GM12874 (cell line): ENCODE results near the gene ANKRD33.

Experiments used
- TF ChIP-seq, protein P1 (sequence below): IDR thresholded peaks from 2 replicates; pipeline ENCODE4 v1.5.1; 2011; ENCODE audit warnings: low read depth, mild to moderate bottlenecking, control low read depth, low read length, moderate library complexity; ENCODE audit not compliant: insufficient read depth

ANKRD33 gene

DNA sequence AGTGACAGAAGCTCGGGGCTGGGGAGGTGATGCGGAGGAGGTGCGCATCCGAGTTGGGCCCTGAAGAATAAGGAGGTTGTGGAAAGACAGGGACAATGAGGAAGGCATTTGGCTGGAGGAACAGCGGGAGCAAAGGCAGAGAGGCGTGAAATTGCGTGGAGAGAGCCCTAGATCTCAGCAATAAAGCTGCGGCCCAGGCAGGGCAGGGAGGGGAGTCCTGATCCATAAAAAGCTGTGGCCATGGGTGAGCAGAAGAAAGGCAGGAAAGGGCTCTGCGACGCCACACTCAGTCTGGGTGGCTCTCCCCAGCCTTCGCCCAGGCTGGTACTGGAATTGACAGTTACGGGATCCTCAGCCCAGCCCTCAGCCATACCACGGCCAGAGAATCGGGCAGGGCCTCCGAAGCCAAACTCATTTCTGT, 41.6 kb upstream of the ANKRD33 start:
- TF ChIP-seq, protein P1, sequence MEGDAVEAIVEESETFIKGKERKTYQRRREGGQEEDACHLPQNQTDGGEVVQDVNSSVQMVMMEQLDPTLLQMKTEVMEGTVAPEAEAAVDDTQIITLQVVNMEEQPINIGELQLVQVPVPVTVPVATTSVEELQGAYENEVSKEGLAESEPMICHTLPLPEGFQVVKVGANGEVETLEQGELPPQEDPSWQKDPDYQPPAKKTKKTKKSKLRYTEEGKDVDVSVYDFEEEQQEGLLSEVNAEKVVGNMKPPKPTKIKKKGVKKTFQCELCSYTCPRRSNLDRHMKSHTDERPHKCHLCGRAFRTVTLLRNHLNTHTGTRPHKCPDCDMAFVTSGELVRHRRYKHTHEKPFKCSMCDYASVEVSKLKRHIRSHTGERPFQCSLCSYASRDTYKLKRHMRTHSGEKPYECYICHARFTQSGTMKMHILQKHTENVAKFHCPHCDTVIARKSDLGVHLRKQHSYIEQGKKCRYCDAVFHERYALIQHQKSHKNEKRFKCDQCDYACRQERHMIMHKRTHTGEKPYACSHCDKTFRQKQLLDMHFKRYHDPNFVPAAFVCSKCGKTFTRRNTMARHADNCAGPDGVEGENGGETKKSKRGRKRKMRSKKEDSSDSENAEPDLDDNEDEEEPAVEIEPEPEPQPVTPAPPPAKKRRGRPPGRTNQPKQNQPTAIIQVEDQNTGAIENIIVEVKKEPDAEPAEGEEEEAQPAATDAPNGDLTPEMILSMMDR: no peak

- TF ChIP-seq, protein P1: no peak
Observed at GRCh38 chr12:51846911-51847642, 40.8 kb upstream of the ANKRD33 start.

DNA sequence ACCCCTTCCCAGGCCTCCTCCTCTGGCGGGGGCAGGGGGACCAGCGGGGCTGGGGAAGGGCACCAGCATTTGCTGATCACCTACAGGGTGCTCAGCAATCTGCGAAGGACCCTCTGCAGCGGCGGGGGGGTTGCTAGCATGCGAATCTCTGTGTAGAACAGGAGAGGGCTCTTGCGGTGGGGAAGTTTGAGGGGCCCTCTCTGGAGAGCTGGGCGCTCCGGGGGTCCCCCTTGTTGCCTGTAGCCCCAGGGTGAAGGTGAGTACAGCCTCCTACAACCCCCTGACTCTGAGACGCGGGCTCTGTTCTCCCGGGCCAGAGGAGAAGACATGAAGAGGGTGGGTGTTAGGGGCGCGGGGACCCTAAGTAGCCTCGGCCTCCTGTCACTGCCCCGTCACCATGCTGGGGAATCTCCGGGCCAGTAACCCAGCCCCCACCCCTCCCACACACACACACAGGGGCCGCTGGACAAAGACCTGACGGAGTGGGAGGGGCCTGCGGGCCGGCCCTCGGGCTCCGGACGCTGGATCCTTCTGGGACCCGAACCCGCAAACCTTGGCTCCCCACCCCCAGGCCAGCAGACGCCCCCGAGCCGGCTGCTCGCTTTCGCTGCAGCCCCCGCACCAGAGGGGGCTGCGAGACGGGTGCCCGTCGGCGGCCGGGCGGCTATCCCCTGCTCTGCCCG, 40.1 kb upstream of the ANKRD33 start:
- TF ChIP-seq, protein P1: no peak

DNA sequence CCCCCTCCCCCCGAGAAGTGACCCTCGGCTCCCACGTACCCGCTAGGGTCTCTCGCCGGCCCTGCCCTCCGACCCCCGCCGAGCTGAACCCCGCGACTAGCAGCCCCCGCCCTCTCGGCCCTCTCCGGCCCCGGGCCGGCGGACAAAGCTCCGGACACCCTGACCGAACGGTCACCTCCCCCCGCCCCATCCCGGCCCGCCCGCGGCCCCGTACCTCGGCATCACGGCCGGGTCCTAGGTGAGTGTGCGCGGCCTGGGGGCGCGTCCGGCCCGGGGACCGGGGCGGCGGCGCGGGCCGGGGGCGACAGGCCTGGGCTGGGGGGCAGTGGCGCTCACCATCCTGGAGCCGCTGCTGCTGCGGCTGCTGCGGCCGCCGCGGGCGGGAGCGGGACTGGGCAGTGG, 39.6 kb upstream of the ANKRD33 start, which contains the start of gene FIGNL2:
Gene FIGNL2 (minus strand): TSS at position 393 of the 402 bp plus-strand sequence. CDS start 26,305 bp downstream, outside the sequence.
- TF ChIP-seq, protein P1: no peak

DNA sequence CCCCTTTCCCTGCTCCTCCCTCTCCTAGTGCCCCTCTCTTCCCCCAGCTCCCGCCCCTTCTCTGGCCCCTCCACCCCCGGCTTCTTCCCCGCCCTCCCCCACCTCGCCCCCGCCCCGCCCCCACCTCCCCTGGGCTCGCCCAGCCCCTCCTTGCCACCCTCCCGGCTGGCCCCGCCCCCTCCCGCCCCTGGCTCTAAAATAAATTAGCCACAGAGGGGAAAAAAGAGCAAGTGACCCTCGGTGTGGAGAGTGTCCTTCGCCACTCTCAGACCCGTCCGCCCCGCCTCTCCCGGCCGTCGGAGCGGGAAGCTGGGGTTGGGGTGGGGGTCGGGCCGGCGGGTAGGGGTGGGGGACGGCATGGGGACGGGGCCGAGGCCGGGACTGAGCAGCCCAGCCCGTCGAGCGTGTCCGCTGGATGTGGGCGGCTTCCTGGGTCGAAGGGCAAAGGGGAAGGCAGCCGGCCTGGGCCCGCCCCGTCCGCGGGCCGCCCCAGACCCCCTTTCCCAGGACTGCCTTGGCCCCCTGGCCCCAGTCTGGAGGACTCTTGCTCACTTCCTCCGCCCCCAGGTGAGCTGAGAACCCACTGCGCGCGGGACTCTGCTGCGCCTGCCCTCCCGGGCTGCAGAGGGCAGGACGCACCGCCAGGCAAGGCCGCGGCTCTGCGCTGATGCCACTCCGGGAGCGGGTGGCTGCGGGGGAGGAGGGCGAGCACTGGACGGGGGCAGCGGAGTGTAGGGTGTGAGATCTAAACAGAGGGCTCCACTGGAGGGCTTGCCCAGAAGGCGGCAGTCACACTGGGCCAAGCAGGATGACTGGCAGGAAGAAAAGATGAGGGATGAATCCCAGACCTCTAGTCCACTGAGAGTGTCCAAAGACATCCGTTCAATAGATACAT, 38.8 kb upstream of the ANKRD33 start:
- TF ChIP-seq, protein P1: no peak

DNA sequence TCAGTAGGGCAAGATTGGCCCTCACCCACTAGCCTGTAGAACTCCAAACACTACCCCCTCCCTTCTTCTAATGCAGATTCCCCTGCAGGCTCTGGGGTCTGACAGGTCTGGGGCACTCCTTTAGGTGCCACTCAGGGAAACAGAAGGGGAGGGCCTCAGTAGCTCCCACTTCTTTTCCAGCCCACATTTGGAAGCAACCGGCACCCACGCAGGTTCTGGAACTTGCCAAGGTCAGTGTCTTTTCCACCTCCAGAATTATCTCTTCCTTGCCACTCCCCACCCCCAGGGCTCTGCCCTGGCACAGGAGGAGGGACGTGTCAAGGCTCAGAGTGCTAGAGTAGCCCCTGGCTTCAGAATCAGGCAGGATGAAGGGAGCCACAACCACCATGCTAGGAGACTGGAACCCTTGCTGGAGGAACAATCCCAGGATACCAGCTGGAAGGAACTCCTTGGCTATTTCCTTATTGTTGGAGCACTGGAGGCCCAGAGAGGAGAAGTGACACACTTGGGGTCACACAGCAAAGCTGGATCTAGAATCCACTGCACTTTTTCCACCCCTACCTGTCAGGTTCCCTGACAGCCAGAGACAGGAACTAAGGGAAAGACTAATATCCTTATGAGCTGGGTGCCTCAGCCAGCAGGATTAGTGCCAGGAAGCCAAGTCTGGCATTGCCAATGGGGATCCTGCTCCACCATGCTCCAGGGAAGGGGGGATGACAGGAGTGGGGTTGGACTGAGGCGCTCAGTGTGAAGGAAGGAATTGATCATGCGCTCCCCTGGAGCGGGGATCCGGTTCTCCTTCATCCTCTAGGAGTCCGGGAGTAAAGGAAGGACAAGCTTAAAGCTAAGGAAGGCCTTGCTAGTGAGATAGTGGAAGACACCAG, 37.6 kb upstream of the ANKRD33 start:
- TF ChIP-seq, protein P1: no peak
